ENCODE results near the gene SLC29A4.
"Not testable (repeated sequence)": the region's sequence is repeated elsewhere in the genome, so short reads cannot be mapped to it uniquely, and the experiment has no call there.

SLC29A4 gene

GRCh38 chr7:5323800-5324781 is 41.3 kb downstream of the SLC29A4 start:
- DNase-seq (ENCODE audit: low spot score), result not testable (repeated sequence)

DNA sequence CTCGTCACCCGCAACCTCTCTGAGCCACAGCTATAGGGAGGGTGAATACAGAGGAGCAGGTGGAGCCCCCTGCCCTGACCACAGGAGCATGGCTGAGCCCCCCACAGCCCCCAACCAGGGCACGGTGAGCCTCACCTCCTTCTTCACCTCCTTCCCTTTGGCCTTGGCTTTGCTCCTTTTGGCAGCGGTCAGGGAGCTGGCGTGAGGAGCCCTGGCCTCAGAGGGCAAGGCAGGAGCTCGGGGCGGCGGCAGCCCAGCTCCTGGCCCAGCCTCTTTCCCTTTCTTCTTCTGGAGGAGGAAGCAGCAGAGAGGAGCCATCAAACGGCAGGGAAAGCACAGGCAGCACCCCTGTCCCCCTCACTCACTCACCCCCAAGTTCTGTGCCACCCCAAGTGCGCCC is 42.2 kb downstream of the SLC29A4 start:
- DNase-seq (ENCODE audit: low spot score), result no peak

DNA sequence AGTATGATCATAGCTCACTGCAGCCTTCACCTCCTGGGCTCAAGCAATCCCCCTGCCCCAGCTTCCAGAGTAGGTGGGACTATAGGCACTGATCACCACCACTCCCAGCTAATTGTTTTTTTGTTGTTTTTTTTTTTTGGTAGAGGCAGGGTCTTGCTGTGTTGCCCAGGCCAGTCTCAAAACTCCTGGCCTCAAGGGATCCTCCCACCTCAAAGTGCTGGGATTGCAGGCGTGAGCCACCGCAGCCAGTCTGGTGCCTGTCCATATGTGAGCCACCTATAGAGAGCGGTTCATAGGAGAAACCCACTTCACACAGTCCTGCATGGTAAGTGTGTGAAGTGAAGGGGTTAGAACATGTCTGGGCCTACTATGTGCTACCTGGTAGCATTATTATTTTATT is 47.5 kb downstream of the SLC29A4 start:
- no peak for DNase-seq (ENCODE audit: low spot score)

- no peak for DNase-seq (ENCODE audit: low spot score)
Observed at GRCh38 chr7:5332579-5332978, 49.8 kb downstream of the SLC29A4 start.

DNA sequence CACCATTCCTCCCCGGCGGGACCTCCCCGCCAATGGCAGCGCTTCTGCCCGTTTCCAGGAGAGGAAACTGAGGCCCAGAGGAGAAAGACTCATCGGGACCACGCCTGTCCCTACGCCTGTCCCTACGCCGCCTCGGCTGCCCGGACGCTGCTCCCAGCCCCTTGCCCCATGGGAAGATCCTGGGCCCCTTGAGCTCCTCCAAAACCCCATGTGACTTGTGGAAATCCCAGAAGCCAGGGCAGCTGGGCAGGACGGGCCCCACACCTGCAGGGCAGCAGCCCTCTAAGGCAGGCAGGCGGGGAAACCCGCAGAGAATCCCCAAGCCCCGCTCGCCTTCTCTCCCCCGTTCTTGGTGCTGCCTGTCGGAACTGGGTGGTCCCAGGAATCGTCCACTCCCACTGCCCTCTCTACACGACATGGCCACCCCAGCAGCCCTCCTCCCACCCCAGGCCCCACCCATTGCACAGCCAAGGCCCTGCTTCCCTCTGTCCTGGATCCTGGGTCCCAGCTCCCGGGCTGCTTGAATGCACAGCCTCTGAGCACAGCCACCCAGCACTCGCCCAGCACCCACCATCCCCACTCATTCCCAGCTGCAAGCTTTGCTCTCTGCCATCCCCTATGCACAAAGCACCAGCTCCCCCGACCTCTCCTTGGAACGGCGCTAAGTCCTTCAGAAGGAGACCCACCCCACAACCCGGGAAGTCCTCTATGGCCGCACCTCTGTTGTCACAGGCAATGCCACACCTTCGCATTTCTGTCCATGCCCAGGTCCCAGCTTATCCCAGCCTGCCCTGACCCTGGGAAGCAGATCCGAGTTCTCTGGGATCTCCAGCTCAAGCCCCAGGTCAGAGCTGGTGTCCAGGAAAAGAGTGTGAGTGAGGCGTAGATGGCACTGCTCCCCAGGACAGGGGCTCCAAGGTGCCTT is 50.6 kb downstream of the SLC29A4 start:
- no peak for DNase-seq (ENCODE audit: low spot score)

DNA sequence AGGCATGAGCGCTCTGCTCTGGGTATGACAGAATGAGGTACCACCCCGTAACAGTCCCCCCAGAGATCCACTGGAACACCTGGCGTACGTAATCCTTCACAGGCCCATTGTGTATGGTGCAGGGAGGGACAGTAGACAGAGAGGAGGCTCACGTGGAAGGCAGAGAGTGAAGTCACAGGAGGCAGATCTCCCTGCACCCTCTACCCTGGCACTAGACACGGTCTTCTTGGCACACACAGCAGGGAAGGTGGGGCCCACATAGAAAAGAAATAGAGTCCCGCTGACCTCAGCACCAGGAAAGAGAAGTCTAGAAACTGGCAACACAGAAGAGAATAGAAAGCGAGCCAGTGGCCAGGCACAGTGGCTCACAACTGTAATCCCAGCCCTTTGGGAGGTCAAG is 51.9 kb downstream of the SLC29A4 start:
- DNase-seq (ENCODE audit: low spot score), result no peak

DNA sequence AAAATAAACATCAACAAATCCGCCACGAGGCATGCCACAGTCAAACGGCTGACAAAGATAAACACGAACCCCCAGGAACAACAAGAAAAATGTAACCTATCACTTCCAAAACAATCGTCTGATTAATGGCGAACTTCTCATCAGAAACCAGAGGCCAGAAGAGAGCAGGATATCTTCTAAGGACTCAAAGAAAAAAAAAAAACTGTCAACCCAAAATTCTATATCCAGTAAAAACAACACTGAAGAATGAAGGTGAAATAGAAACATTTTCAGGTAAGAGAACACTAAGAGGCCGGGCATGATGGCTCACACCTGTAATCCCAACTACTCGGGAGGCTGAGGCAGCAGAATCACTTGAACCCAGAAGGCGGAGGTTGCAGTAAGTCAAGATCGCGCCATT is 54.3 kb downstream of the SLC29A4 start:
- no peak for DNase-seq (ENCODE audit: low spot score)

- DNase-seq (ENCODE audit: low spot score), result no peak
Observed at GRCh38 chr7:5339955-5340354, 57.2 kb downstream of the SLC29A4 start.

GRCh38 chr7:5342631-5343030 is 59.9 kb downstream of the SLC29A4 start:
- no peak for DNase-seq (ENCODE audit: low spot score)

DNA sequence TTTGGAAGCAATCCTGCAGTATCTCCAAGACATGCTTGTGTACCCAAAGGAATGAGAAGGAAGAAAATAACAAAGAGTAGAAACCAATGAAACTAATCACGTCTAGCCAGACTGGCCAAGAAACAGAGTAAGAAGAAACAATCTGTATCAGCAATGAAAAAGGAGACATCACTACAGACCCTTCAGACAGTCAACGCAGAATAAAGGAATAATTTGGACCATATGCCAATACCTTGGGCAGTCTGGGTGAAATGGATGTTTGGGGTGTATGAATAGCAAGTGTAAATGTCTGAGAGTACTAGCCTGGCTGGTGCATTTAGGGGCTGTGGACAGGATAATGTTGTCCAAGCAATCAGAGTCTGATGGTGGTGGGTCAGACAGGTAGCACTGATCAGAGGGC is 61.1 kb downstream of the SLC29A4 start:
- no peak for DNase-seq (ENCODE audit: low spot score)

DNA sequence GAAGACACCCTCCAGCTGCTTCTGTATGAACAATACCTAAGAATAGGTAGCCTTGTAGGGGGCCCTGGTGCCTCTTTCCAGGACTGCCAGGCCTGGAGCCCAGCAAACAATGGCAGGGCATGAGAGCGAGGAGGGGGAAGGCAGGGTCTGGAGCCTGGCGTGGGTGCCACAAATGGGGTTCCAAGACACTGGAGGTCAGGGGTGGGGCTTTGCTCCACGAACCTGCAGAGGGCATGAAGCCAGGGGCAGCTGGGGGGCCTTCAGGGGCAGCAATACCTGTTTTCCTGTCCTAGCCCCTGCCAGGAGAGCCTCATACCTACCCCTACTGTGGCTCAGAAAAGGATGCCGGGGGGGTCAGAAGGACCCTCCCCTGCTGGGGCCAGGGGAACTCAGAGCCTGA is 61.6 kb downstream of the SLC29A4 start:
- DNase-seq (ENCODE audit: low spot score), result no peak

DNA sequence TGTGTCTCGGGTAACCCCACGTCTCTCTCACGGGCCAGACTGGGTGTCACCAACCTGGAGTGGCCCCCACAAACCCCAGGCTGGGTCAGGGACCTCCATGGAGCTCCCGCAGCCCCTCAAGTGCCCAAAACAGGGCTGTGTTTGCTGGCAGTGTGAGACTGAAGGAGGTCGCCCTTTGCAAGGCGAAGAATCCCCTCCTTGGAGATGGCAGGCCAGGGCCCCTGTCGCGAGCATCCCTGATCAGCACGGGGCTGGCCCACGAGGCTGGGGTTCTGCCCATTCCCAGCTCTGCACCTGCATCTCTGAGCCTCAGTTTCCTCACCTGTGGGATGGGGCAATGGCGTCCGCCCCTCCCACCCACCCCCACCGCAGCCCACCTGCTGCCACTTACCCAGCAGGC is 62.4 kb downstream of the SLC29A4 start:
- DNase-seq (ENCODE audit: low spot score), result no peak

DNA sequence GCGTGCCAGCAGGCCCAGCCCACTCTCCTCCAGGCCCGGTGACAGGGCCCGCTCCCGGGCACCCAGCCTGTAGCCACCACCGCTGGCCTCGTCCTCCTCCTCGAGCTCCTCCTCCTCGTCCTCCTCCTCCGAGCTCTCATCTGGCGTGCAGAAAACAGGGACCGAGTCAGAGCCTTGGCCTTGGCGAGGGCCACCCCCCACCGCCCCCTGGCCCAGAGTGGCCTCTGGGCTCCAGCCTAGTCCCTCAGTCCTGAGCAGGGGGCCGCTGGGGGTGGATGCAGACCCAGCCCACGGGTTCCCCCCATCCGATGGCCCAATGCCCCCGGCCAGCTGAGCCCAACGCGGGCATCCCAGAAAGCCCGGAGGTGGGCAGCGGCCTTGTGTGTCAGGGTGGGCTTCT is 62.9 kb downstream of the SLC29A4 start:
- no peak for DNase-seq (ENCODE audit: low spot score)

GRCh38 chr7:5348134-5349004 is 65.6 kb downstream of the SLC29A4 start:
- DNase-seq (ENCODE audit: low spot score), result no peak

- no peak for DNase-seq (ENCODE audit: low spot score)
Observed at GRCh38 chr7:5349005-5349380, 66.2 kb downstream of the SLC29A4 start.

- DNase-seq (ENCODE audit: low spot score), result no peak
Observed at GRCh38 chr7:5349437-5350173, 66.9 kb downstream of the SLC29A4 start.

DNA sequence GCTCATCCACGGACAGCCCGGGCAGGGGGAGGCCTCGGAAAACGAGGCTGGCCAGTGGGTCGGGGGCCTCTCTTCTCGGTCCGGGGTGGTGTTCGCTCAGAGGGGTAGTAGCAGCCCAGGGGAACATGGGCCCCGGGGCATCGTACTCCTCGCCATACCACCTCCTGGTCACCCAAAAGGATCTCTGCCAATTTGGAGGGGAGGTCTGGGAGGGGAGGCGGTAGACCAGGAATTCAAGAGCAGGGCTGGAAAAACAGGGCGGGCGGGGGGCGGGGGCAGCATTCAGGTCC is 67.4 kb downstream of the SLC29A4 start:
- DNase-seq (ENCODE audit: low spot score), result no peak

DNA sequence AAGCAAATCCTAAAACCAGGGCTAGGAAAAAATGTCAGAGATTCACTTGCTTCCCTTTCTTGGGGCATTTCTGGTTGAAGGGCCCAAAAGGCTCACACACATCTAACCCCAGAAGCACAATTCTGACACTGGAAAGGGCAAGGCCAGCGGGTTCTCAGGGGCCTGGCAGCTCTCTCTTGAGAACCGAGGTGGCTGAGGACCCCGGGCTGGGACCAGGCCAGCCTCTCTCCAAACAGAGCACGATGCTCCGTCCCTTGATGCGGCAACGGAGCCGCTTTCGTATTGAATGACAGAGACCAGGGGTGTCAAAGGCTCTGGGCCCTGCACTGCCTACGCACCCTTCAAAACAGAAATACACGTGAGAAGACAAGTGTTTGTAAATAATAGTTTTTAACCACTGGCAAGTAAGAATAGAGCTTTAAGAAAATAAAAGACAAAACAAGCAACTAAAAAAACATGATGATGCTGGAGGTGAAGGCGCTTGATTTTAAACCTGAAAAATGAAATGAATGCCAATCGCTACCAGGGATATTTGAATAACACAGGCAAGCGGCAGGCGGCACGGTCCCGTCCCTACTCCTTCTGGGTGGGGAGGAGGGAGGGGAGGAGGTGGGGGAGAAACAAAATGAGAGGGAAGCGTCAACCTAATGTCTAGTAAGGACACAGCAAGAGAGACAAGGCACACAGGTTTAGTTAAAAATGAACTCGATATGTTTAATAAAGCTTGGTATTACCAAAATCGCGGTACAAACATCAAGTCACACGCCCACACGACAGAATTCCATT is 68.0 kb downstream of the SLC29A4 start:
- no peak for DNase-seq (ENCODE audit: low spot score)

GRCh38 chr7:5351507-5352265 is 68.9 kb downstream of the SLC29A4 start:
- no peak for DNase-seq (ENCODE audit: low spot score)
